Neural progenitor cell (in vitro differentiated cells): ENCODE results near the gene KRT35. TPM values are rescaled to one million over a fixed set of nuclear protein-coding genes. Genes with fewer than 3 reads are reported as not detected.

Experiments used
- DNase-seq: peaks from one replicate; pipeline ENCODE4 v3.0.0-alpha.2; 2016; ENCODE audit warnings: low spot score
- H2AFZ ChIP-seq: fragments of 200-600 bp; sonication (generic); replicated peaks from 2 replicates; pipeline ENCODE4 v1.6.1; 2016; ENCODE audit warnings: antibody characterized with exemption
- H3F3A ChIP-seq: fragments of 200-600 bp; sonication (generic); 2 replicates; pipeline ENCODE4 v1.6.1; 2016; ENCODE audit warnings: antibody characterized with exemption, low read depth
- H3K27ac ChIP-seq: fragments of 200-600 bp; sonication (generic); 2 replicates; pipeline ENCODE4 v1.5.1; 2016; ENCODE audit warnings: mild to moderate bottlenecking
- H3K27me3 ChIP-seq: fragments of 200-600 bp; sonication (generic); 2 replicates; pipeline ENCODE4 v1.6.1; 2016; ENCODE audit warnings: mild to moderate bottlenecking, moderate library complexity
- H3K36me3 ChIP-seq: fragments of 200-600 bp; sonication (generic); 2 replicates; pipeline ENCODE4 v1.5.1; 2016
- H3K4me1 ChIP-seq: fragments of 200-600 bp; sonication (generic); 2 replicates; pipeline ENCODE4 v1.6.1; 2016; ENCODE audit warnings: mixed run types
- H3K4me2 ChIP-seq: fragments of 200-600 bp; sonication (generic); 2 replicates; pipeline ENCODE4 v1.6.1; 2016
- H3K4me3 ChIP-seq: fragments of 200-600 bp; sonication (generic); 2 replicates; pipeline ENCODE4 v1.5.1; 2016
- H3K79me2 ChIP-seq: fragments of 200-600 bp; sonication (generic); 2 replicates; pipeline ENCODE4 v1.6.1; 2016; ENCODE audit warnings: low read depth
- H3K9ac ChIP-seq: fragments of 200-600 bp; sonication (generic); 2 replicates; pipeline ENCODE4 v1.6.1; 2016
- H3K9me3 ChIP-seq: fragments of 200-600 bp; sonication (generic); 2 replicates; pipeline ENCODE4 v1.5.1; 2016; ENCODE audit warnings: low read depth
- H4K20me1 ChIP-seq: fragments of 200-600 bp; sonication (generic); 2 replicates; pipeline ENCODE4 v1.6.1; 2016; ENCODE audit warnings: low read depth
- H3K27ac Mint-ChIP-seq: 3 replicates; pipeline ENCODE4 v1.8.0; 2021; ENCODE audit warnings: mixed read lengths
- H3K27me3 Mint-ChIP-seq: 2 replicates; pipeline ENCODE4 v1.8.0; 2022; ENCODE audit warnings: low read depth, mild to moderate bottlenecking, inconsistent platforms, moderate library complexity, mixed read lengths; ENCODE audit not compliant: insufficient read depth
- H3K36me3 Mint-ChIP-seq: 3 replicates; pipeline ENCODE4 v1.8.0; 2021; ENCODE audit warnings: mixed read lengths
- H3K4me1 Mint-ChIP-seq: 3 replicates; pipeline ENCODE4 v1.8.0; 2021; ENCODE audit warnings: mixed read lengths
- H3K4me3 Mint-ChIP-seq: 3 replicates; pipeline ENCODE4 v1.8.0; 2021; ENCODE audit warnings: mild to moderate bottlenecking, moderate library complexity, mixed read lengths
- H3K9me3 Mint-ChIP-seq: 3 replicates; pipeline ENCODE4 v1.8.0; 2020; ENCODE audit warnings: mixed read lengths
- EZH2 ChIP-seq: fragments of 200-600 bp; sonication (generic); IDR thresholded peaks from 2 replicates; pipeline ENCODE4 v1.6.1; 2017; ENCODE audit warnings: antibody characterized with exemption, mild to moderate bottlenecking, moderate library complexity
- EZH2phosphoT487 ChIP-seq: fragments of 200-600 bp; sonication (generic); IDR thresholded peaks from 2 replicates; pipeline ENCODE4 v1.6.1; 2017; ENCODE audit warnings: antibody characterized with exemption
- total RNA-seq: library from RNA; depleted of rRNA; stranded (reverse); fragments of >200 nt; gene quantifications from 2 replicates; pipeline ENCODE4 v1.2.3, GENCODE V29; 2015; ENCODE audit warnings: low replicate concordance
- TF ChIP-seq, protein P1 (sequence below): fragments of 200-600 bp; sonication (generic); IDR thresholded peaks from 2 replicates; pipeline ENCODE4 v1.5.1; 2017; ENCODE audit warnings: antibody characterized with exemption, mild to moderate bottlenecking

The KRT35 gene
- total RNA-seq, 1 donor from 2014 or later, result not detected

DNA sequence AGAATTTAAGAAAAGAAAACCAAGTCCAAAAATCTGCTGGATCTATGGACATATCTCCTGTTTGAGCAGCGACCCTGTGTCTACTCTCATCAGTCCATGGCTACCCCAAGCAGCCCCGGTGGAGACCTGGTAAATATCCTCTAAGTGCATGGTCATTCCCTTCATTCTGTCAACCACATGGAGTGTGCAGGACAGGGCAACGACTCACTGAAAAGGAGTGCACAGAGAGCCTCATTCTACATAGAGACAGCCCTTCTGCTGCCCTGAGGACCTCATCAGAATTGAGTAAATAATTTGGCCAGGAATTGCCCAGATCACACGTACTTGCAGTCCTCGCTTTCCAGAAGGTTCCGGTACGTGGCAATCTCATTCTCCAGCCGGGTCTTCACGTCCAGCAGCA is 43.2 kb downstream of the KRT35 start:
- Histone ChIP-seq H3K4me3 (no peak overlapping the region), H3K79me2 (no peaks in the 10 kb centered on the region), H3K36me3 (no peaks in the 10 kb centered on the region), H3K4me2 (no peak overlapping the region), H3K27ac (no peak overlapping the region), H2AFZ (no peak overlapping the region), H3F3A (no peaks in the 10 kb centered on the region), H3K9ac (no peak overlapping the region), H3K4me1 (no peaks in the 10 kb centered on the region), H3K27me3 (no peaks in the 10 kb centered on the region), H4K20me1 (no peaks in the 10 kb centered on the region), H3K9me3 (no peaks in the 10 kb centered on the region)
- DNase-seq, result no peak
- TF ChIP-seq EZH2, result no peak
- TF ChIP-seq EZH2phosphoT487, result no peak
- TF ChIP-seq, protein P1, sequence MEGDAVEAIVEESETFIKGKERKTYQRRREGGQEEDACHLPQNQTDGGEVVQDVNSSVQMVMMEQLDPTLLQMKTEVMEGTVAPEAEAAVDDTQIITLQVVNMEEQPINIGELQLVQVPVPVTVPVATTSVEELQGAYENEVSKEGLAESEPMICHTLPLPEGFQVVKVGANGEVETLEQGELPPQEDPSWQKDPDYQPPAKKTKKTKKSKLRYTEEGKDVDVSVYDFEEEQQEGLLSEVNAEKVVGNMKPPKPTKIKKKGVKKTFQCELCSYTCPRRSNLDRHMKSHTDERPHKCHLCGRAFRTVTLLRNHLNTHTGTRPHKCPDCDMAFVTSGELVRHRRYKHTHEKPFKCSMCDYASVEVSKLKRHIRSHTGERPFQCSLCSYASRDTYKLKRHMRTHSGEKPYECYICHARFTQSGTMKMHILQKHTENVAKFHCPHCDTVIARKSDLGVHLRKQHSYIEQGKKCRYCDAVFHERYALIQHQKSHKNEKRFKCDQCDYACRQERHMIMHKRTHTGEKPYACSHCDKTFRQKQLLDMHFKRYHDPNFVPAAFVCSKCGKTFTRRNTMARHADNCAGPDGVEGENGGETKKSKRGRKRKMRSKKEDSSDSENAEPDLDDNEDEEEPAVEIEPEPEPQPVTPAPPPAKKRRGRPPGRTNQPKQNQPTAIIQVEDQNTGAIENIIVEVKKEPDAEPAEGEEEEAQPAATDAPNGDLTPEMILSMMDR, result no peak
- H3K4me3 Mint-ChIP-seq, result no peak overlapping the region
- no peaks in the 10 kb centered on the region for H3K36me3 Mint-ChIP-seq
- H3K4me1 Mint-ChIP-seq, result no peaks in the 10 kb centered on the region
- no peaks in the 10 kb centered on the region for H3K27me3 Mint-ChIP-seq
- no peaks in the 10 kb centered on the region for H3K9me3 Mint-ChIP-seq
- no peak overlapping the region for H3K27ac Mint-ChIP-seq

DNA sequence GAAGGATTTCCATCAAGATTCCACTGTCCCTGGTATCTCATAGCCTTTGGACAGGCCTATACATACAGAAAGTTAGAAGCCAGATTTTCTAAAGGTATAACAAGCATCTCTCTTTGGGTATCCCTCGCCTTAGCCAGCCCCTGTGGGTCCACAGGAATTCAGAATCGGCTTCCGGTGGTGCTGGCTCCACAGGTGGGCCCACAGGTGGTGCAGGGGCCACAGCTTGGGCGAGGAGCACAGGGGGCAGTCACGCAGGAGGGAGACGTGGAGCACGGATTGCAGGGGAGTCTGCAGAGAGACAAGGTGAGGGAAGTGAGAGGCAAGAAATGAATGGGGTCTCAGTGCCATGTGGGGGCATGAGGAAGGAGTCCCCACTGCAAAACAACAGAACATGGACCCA is 43.7 kb downstream of the KRT35 start:
- Histone ChIP-seq H3K4me2 (no peak overlapping the region), H3F3A (no peaks in the 10 kb centered on the region), H3K9ac (no peak overlapping the region), H2AFZ (no peak overlapping the region), H3K36me3 (no peaks in the 10 kb centered on the region), H3K9me3 (no peaks in the 10 kb centered on the region), H4K20me1 (no peaks in the 10 kb centered on the region), H3K4me3 (no peak overlapping the region), H3K27me3 (no peaks in the 10 kb centered on the region), H3K4me1 (no peaks in the 10 kb centered on the region), H3K79me2 (no peaks in the 10 kb centered on the region), H3K27ac (no peak overlapping the region)
- H3K27me3 Mint-ChIP-seq, result no peaks in the 10 kb centered on the region
- TF ChIP-seq EZH2phosphoT487, result no peak
- TF ChIP-seq EZH2, result no peak
- TF ChIP-seq, protein P1, result no peak
- H3K9me3 Mint-ChIP-seq, result no peaks in the 10 kb centered on the region
- no peak overlapping the region for H3K27ac Mint-ChIP-seq
- no peaks in the 10 kb centered on the region for H3K36me3 Mint-ChIP-seq
- H3K4me1 Mint-ChIP-seq, result no peaks in the 10 kb centered on the region
- no peak overlapping the region for H3K4me3 Mint-ChIP-seq
- DNase-seq, result no peak

DNA sequence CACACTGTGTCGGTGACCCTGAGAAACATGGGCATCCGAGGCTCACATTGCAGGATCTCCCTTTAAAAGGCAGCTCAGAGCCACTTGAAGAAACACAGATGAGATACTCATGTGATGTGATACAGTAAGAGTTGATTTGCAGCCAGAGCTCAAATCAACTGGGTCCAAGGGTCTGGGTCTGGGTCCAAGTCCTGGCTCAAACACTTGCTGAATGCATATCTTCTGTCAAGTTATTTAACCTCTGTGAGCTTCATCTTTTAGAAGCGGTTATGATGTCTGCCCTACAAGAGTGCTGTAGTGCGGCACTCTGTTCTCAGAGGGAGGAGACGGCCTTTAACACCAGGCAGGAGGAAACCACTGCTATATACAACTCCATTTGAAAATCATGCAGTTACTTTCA is 46.5 kb downstream of the KRT35 start:
- Histone ChIP-seq H3K36me3 (no peaks in the 10 kb centered on the region), H3K9ac (no peak overlapping the region), H3K9me3 (no peaks in the 10 kb centered on the region), H3F3A (no peaks in the 10 kb centered on the region), H3K4me3 (no peak overlapping the region), H3K27me3 (no peaks in the 10 kb centered on the region), H3K4me2 (no peak overlapping the region), H3K4me1 (no peaks in the 10 kb centered on the region), H3K79me2 (no peaks in the 10 kb centered on the region), H2AFZ (no peak overlapping the region), H3K27ac (no peak overlapping the region), H4K20me1 (no peaks in the 10 kb centered on the region)
- H3K27me3 Mint-ChIP-seq, result peaks cover 3% of the 10 kb centered on the region
- H3K4me3 Mint-ChIP-seq, result no peak overlapping the region
- no peak for DNase-seq
- H3K4me1 Mint-ChIP-seq, result peaks cover 2% of the 10 kb centered on the region
- no peaks in the 10 kb centered on the region for H3K36me3 Mint-ChIP-seq
- H3K27ac Mint-ChIP-seq, result no peak overlapping the region
- TF ChIP-seq EZH2 (no peak), EZH2phosphoT487 (no peak)
- TF ChIP-seq, protein P1, result no peak
- no peaks in the 10 kb centered on the region for H3K9me3 Mint-ChIP-seq
